SK-N-MC (cell line): Measurements from ENCODE around the gene PRMT3.
"Not testable (repeated sequence)": the region's sequence is repeated elsewhere in the genome, so short reads cannot be mapped to it uniquely, and the experiment has no call there.

Experiments
- DNase-seq: peaks from one replicate; pipeline ENCODE4 v3.0.0-alpha.2; 2011; ENCODE audit warnings: low read depth, low spot score
- H3K27ac ChIP-seq: fragments of 200-600 bp; sonication (generic); 2 replicates; pipeline ENCODE4 v1.5.1; 2016; ENCODE audit warnings: mixed run types
- H3K36me3 ChIP-seq: fragments of 200-600 bp; sonication (generic); 2 replicates; pipeline ENCODE4 v1.6.1; 2017; ENCODE audit warnings: antibody characterized with exemption, low read length, mixed read lengths; ENCODE audit not compliant: insufficient read depth
- H3K4me3 ChIP-seq: fragments of 200-600 bp; sonication (generic); 2 replicates; pipeline ENCODE4 v1.5.1; 2016
- H3K9ac ChIP-seq: fragments of 200-600 bp; sonication (generic); 2 replicates; pipeline ENCODE4 v1.8.0; 2017; ENCODE audit warnings: mixed run types, mixed read lengths; ENCODE audit not compliant: insufficient read length
- H3K9me3 ChIP-seq: fragments of 200-600 bp; sonication (generic); 2 replicates; pipeline ENCODE4 v1.6.1; 2017; ENCODE audit warnings: low read depth, mild to moderate bottlenecking, antibody characterized with exemption, low read length, moderate library complexity, mixed read lengths
- EZH2 ChIP-seq: fragments of 200-600 bp; sonication (generic); IDR thresholded peaks from one replicate; pipeline ENCODE4 v1.6.1; 2017; ENCODE audit warnings: antibody characterized with exemption
- FOXP2 ChIP-seq: optimal IDR thresholded peaks from 2 replicates; pipeline ENCODE3; 2011; ENCODE audit warnings: mild to moderate bottlenecking, moderate library complexity; ENCODE audit not compliant: insufficient read depth; ENCODE audit errors: extremely low read length, control extremely low read depth
- POLR2AphosphoS5 ChIP-seq: IDR thresholded peaks from 2 replicates; pipeline ENCODE4 v1.6.1; 2012; ENCODE audit warnings: mild to moderate bottlenecking, low read depth, low read length, borderline replicate concordance

The PRMT3 gene

GRCh38 chr11:20530942-20531703, 143.6 kb downstream of the PRMT3 start:
- Histone ChIP-seq H3K4me3 (no peak overlapping the region), H3K9ac (no peak overlapping the region), H3K9me3 (no peaks in the 10 kb centered on the region), H3K27ac (no peak overlapping the region), H3K36me3 (no peaks in the 10 kb centered on the region)
- no peak for DNase-seq
- TF ChIP-seq FOXP2 (no peak), EZH2 (no peak), POLR2AphosphoS5 (no peak)

DNA sequence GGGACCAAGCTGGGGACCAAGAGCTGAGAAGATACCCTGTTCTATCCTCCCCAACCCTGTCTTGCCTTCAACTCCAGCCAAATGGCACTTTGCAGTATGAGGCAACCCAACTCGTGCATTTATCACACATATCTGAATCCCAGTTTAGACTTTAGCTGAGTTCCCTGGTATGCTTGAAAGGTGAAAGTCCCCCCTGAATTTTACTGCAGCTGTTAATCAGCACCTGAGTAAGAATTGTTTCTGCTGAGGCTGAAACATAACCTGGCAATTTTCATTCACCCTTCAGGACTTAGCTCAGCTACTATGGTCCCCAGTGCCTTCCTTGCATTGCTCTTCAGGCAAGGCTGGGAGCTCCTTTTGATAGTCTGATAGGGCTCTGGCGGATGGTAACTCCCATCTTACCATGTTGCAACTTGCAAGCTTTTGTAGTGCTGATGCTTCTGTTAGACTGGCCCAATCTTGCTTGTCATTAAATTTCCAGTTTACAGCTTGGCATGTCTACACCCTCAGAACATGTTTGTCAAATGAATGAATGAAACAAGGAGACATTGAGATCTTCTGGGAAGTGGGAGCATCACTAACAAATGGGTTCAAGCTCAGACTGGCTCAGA, 147.9 kb downstream of the PRMT3 start:
- H3K36me3 ChIP-seq: no peaks in the 10 kb centered on the region
- no peak overlapping the region for H3K27ac ChIP-seq
- no peaks in the 10 kb centered on the region for H3K9me3 ChIP-seq
- no peak overlapping the region for H3K4me3 ChIP-seq
- TF ChIP-seq FOXP2 (no peak), EZH2 (no peak), POLR2AphosphoS5 (no peak)
- H3K9ac ChIP-seq: no peak overlapping the region
- no peak for DNase-seq

- TF ChIP-seq POLR2AphosphoS5 (no peak), FOXP2 (no peak)
- no peaks in the 10 kb centered on the region for H3K36me3 ChIP-seq
- no peaks in the 10 kb centered on the region for H3K9me3 ChIP-seq
- H3K4me3 ChIP-seq: no peak overlapping the region
- H3K27ac ChIP-seq: no peak overlapping the region
- DNase-seq: no peak
- H3K9ac ChIP-seq: no peak overlapping the region
Measured at GRCh38 chr11:20536365-20536764, 148.8 kb downstream of the PRMT3 start.

DNA sequence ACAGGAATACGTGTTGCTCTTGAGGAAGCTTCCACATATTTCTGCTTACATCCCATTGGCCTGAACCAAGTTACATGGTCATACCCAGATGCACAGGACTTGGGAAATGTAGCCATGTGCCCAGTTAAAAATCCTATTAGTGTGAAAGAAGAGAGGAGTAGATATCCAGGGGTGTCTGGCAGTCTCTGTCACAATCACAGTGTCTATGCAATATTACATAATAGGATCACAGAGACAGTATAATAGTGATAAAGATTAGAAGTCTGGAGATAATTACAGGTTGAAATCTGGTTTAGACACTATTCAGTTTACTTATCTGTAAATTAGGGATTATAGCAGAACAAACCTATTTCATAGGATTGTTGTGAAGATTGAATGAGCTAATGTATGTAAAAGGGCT, 149.3 kb downstream of the PRMT3 start:
- no peak overlapping the region for H3K9ac ChIP-seq
- no peak for TF ChIP-seq FOXP2
- TF ChIP-seq POLR2AphosphoS5: no peak
- TF ChIP-seq EZH2: no peak
- no peak for DNase-seq

GRCh38 chr11:20541503-20541902, 154.0 kb downstream of the PRMT3 start:
- H3K9ac ChIP-seq: no peak overlapping the region
- no peak overlapping the region for H3K4me3 ChIP-seq
- H3K36me3 ChIP-seq: no peaks in the 10 kb centered on the region
- DNase-seq: no peak
- TF ChIP-seq POLR2AphosphoS5: no peak
- TF ChIP-seq EZH2: no peak
- no peak for TF ChIP-seq FOXP2
- no peak overlapping the region for H3K27ac ChIP-seq
- no peaks in the 10 kb centered on the region for H3K9me3 ChIP-seq

More for the DNA sequence above, 149.3 kb downstream of the PRMT3 start:
- no peaks in the 10 kb centered on the region for H3K9me3 ChIP-seq
- no peak overlapping the region for H3K4me3 ChIP-seq
- no peak overlapping the region for H3K27ac ChIP-seq
- H3K36me3 ChIP-seq: no peaks in the 10 kb centered on the region

DNA sequence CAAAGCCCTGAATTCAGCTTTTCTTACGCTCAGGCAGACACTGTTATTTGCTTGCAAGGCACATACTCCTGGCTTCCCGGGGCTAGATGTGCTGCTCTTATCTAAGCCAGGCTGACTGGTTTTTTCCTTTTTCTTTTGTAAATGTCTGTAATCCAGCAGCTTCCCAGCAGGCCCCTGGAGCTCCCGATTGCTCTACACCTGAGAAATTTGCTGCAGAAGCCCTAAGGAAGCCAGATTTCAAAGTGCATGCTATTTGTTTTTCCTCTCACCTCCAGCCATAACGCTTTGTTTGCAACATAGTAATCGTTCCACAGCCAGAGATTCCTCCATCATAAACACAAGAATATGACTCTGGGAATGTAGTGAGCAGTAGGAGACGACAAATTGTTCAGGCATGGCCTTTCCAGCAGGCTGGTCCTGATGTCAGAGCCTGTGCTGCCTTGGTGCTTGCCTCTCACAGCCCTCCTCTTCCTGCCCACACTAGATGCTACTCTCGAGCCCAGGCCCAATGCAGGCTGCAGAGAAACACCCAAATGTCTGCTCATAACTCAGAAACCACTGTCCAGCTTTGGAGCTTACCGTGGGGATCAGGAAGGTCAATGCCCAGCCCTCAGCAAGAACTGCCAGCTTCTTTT, 157.2 kb downstream of the PRMT3 start:
- no peak overlapping the region for H3K27ac ChIP-seq
- H3K36me3 ChIP-seq: no peaks in the 10 kb centered on the region
- TF ChIP-seq FOXP2: no peak
- no peak for TF ChIP-seq POLR2AphosphoS5
- TF ChIP-seq EZH2: no peak
- no peak for DNase-seq
- no peak overlapping the region for H3K4me3 ChIP-seq
- no peaks in the 10 kb centered on the region for H3K9me3 ChIP-seq
- H3K9ac ChIP-seq: no peak overlapping the region

DNA sequence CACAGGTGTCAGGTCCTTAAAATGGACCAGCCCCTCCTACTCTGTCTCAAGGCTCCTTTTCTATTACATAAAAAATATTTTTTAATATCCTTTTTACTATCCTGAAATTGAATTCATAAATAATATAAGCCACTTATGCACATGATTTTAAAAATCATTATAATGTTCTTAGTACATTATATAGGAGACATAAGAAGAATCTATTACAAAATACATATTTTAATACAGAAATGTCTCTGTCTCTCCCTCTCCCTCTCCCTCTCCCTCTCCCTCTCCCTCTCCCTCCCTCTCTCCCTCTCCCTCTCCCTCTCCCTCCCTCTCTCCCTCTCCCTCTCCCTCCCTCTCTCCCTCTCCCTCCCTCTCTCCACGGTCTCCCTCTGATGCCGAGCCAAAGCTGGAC, 159.9 kb downstream of the PRMT3 start:
- no peak for TF ChIP-seq EZH2
- no peak for TF ChIP-seq FOXP2
- no peak for TF ChIP-seq POLR2AphosphoS5
- H3K9ac ChIP-seq: no peak overlapping the region
- DNase-seq: no peak
- H3K9me3 ChIP-seq: no peaks in the 10 kb centered on the region
- no peaks in the 10 kb centered on the region for H3K36me3 ChIP-seq
- no peak overlapping the region for H3K4me3 ChIP-seq
- no peak overlapping the region for H3K27ac ChIP-seq

DNA sequence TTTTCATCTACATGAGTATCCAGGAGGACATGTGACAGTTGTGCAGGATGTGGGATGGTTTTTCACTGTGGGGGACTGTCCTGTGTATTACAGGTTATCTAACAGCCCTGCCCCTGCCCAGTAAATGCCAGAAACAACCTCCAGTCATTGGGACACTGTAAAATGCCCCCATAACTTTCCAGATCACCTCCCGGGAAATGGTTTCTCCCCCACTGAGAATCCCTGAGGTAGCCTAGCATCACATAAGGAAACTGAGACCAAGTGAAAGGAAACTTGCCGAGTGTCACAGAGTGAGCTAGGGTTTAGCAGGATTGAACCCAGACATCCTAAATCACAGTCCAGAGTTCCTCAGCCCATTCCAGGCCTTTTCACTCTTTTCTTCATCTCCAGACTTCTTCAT, 163.6 kb downstream of the PRMT3 start:
- TF ChIP-seq FOXP2: no peak
- TF ChIP-seq POLR2AphosphoS5: no peak
- no peak for TF ChIP-seq EZH2
- no peaks in the 10 kb centered on the region for H3K36me3 ChIP-seq
- no peak for DNase-seq
- no peak overlapping the region for H3K9ac ChIP-seq
- H3K27ac ChIP-seq: no peak overlapping the region
- no peak overlapping the region for H3K4me3 ChIP-seq
- no peaks in the 10 kb centered on the region for H3K9me3 ChIP-seq

DNA sequence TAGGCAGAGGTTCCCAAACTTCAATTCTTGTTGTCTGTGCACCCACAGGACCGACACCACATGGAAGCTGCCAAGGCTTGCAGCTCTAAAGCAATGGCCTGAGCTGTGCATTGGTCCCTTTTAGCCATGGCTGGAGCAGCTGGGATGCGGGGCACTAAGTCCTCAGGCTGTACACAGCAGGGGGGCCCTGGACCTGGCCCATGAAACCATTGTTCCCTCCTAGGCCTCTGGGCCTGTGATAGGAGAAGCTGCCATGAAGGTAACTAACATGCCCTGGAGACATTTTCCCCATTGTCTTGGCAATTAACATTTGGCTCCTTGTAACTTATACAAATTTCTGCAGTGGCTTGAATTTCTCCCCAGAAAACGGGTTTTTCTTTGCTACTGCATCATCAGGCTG, 168.3 kb downstream of the PRMT3 start:
- TF ChIP-seq FOXP2 (no peak), POLR2AphosphoS5 (no peak), EZH2 (no peak)
- Histone ChIP-seq H3K4me3 (no peak overlapping the region), H3K9me3 (no peaks in the 10 kb centered on the region), H3K27ac (no peak overlapping the region), H3K9ac (no peak overlapping the region), H3K36me3 (no peaks in the 10 kb centered on the region)
- DNase-seq: no peak

DNA sequence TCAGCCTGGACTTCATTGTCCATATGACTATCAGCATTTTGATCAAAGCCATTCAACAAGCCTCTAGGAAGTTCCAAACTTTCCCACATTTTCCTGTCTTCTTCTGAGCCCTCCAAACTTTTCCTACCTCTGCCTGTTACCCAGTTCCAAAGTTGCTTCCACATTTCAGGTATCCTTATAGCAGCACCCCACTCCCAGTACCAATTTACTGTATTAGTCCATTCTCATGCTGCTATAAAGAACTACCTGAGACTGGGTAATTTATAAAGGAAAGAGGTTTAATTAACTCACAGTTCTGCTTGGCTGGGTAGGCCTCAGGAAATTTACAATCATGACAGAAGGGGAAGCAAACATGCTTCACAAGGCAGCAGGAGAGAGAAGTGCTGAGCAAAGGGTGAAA, 168.9 kb downstream of the PRMT3 start:
- H3K36me3 ChIP-seq, DNase-seq, H3K27ac ChIP-seq, H3K9me3 ChIP-seq, H3K9ac ChIP-seq, H3K4me3 ChIP-seq: not testable (repeated sequence)
